ENCODE data around the gene MED13L. TPM values are rescaled to one million over a fixed set of nuclear protein-coding genes. Genes with fewer than 3 reads are reported as not detected.

The MED13L gene
- total RNA-seq, 2 experiments from 2014 or later = 68.3 to 71.8 TPM

DNA sequence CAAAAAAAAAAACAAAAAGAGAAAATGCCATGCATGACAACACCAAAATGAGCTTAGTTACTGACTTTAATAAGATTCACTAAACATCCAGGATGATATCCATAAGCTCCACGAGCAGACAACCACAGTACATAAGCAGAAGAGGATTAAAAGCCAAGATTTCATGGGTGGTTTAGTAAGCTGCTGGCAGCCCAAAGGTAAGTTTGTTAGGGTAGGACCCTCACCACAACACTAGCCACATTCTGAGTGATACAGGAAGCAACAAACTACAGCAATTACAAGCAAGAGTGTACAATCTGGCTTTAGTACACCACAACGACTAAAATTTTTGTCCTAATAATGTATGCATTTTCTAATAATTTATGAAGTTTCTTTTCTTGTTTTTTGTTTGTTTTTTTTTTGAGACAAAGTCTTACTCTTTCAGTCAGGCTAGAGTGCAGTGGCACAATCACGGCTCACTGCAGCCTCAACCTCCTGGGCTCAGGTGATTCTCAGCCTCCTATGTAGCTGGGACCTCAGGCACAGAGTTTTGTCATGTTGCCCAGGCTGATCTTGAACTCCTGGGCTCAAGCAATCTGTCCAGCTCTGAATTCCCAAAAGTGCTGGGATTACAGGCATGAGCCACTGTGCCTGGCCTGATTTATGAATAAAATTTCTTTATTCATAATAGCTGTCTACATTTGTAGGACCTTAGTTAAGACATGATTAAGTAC lies 221.4 kb downstream of the MED13L start:
- Mint-ChIP-seq H3K27ac (no peak overlapping the region), H3K36me3 (ENCODE audit: low read depth) (no peaks in the 10 kb centered on the region), H3K9me3 (no peaks in the 10 kb centered on the region), H3K27me3 (no peaks in the 10 kb centered on the region), H3K4me1 (peaks cover 34% of the 10 kb centered on the region), H3K4me3 (no peak overlapping the region)
- DNase-seq = no peak
- ChIA-PET POLR2A (interaction anchor here (0.9 to 1.2 kb wide), 2 partner anchors 14 to 220 kb away, joined by 3 read pairs; no protein-coding TSS in a partner anchor), CTCF (interaction anchor here (1.0 kb wide), 2 partner anchors 8 to 220 kb away, joined by 3 read pairs; no protein-coding TSS in a partner anchor)

- DNase-seq = no peak
- no peak overlapping the region for H3K27ac Mint-ChIP-seq
- H3K4me1 Mint-ChIP-seq = peaks cover 27% of the 10 kb centered on the region
- no peak overlapping the region for H3K4me3 Mint-ChIP-seq
- CTCF ChIA-PET = interaction anchor here (1.2 kb wide), 1 partner anchor 26 kb away, joined by 3 read pairs; no protein-coding TSS in a partner anchor
- H3K27me3 Mint-ChIP-seq = no peaks in the 10 kb centered on the region
- no peaks in the 10 kb centered on the region for H3K9me3 Mint-ChIP-seq
- POLR2A ChIA-PET = no interaction called here
- no peaks in the 10 kb centered on the region for H3K36me3 Mint-ChIP-seq (ENCODE audit: low read depth)
Observed at GRCh38 chr12:116054280-116054679, 223.2 kb downstream of the MED13L start.

GRCh38 chr12:116053479-116054200 lies 223.9 kb downstream of the MED13L start:
- Mint-ChIP-seq H3K4me1 (peaks cover 27% of the 10 kb centered on the region), H3K9me3 (no peaks in the 10 kb centered on the region), H3K4me3 (no peak overlapping the region), H3K27me3 (no peaks in the 10 kb centered on the region), H3K27ac (no peak overlapping the region), H3K36me3 (ENCODE audit: low read depth) (no peaks in the 10 kb centered on the region)
- DNase-seq = no peak
- POLR2A ChIA-PET = no interaction called here
- CTCF ChIA-PET = interaction anchor here (1.2 kb wide), 1 partner anchor 27 kb away, joined by 3 read pairs; no protein-coding TSS in a partner anchor

GRCh38 chr12:116050275-116050674 lies 227.2 kb downstream of the MED13L start:
- CTCF ChIA-PET = no interaction called here
- DNase-seq = no peak
- POLR2A ChIA-PET = no interaction called here

GRCh38 chr12:116048879-116049278 lies 228.6 kb downstream of the MED13L start:
- ChIA-PET CTCF (interaction anchor here (1.0 kb wide), 1 partner anchor 10 kb away, joined by 3 read pairs; no protein-coding TSS in a partner anchor), POLR2A (no interaction called here)
- Mint-ChIP-seq H3K27me3 (no peaks in the 10 kb centered on the region), H3K36me3 (ENCODE audit: low read depth) (no peaks in the 10 kb centered on the region), H3K4me1 (peaks cover 5% of the 10 kb centered on the region), H3K4me3 (no peak overlapping the region), H3K27ac (no peak overlapping the region), H3K9me3 (no peaks in the 10 kb centered on the region)
- no peak for DNase-seq

More at GRCh38 chr12:116050275-116050674, 227.2 kb downstream of the MED13L start:
- H3K4me1 Mint-ChIP-seq = peaks cover 13% of the 10 kb centered on the region
- H3K4me3 Mint-ChIP-seq = no peak overlapping the region
- no peak overlapping the region for H3K27ac Mint-ChIP-seq
- H3K9me3 Mint-ChIP-seq = no peaks in the 10 kb centered on the region
- no peaks in the 10 kb centered on the region for H3K27me3 Mint-ChIP-seq
- no peaks in the 10 kb centered on the region for H3K36me3 Mint-ChIP-seq (ENCODE audit: low read depth)

DNA sequence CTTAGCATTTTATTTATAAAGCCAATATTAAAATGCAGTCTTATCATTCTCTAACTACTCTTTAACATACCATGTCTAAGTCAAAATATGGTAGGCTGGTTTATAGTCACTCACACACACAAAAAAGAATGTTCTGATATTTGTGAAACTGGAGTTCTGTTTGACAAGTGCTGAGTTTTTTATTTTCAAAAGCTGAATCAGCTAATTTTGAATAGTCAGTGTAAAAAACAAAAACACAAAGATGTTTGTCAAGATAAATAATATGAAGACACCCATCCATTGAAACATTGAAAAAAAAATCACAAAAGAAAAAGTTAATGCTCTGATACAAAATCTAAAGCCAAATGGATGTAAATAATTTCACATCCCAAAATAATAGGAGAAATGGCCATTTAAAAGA lies 231.5 kb downstream of the MED13L start:
- Mint-ChIP-seq H3K36me3 (ENCODE audit: low read depth) (no peaks in the 10 kb centered on the region), H3K27me3 (no peaks in the 10 kb centered on the region), H3K4me1 (peaks cover 2% of the 10 kb centered on the region), H3K27ac (no peak overlapping the region), H3K9me3 (no peaks in the 10 kb centered on the region), H3K4me3 (no peak overlapping the region)
- CTCF ChIA-PET = no interaction called here
- no peak for DNase-seq
- POLR2A ChIA-PET = no interaction called here

DNA sequence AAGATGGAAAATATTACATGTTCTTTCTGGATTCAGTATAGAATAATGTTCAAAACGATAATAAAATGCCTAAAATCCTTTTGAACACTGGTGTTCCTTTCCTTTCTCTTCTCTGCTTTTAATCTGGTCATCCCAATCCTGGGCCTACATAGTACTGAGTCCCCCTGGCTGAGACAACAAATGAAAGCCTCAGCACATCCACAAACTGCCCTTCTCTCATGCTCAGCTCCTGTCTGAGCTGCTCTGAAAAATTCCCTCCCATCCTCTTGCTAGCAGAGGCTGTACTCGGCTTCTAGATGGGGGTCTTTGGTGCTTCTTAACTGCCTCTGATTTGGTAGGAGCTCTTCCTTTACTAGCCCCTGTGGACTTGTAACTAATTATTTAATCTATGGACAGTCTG lies 232.3 kb downstream of the MED13L start:
- H3K4me3 Mint-ChIP-seq = no peak overlapping the region
- ChIA-PET CTCF (no interaction called here), POLR2A (no interaction called here)
- H3K36me3 Mint-ChIP-seq (ENCODE audit: low read depth) = no peaks in the 10 kb centered on the region
- H3K9me3 Mint-ChIP-seq = no peaks in the 10 kb centered on the region
- no peaks in the 10 kb centered on the region for H3K27me3 Mint-ChIP-seq
- DNase-seq = no peak
- peaks cover 2% of the 10 kb centered on the region for H3K4me1 Mint-ChIP-seq
- no peak overlapping the region for H3K27ac Mint-ChIP-seq

- Mint-ChIP-seq H3K27ac (no peak overlapping the region), H3K4me3 (no peak overlapping the region), H3K9me3 (no peaks in the 10 kb centered on the region), H3K4me1 (no peaks in the 10 kb centered on the region), H3K27me3 (no peaks in the 10 kb centered on the region), H3K36me3 (ENCODE audit: low read depth) (no peaks in the 10 kb centered on the region)
- no peak for DNase-seq
- POLR2A ChIA-PET = no interaction called here
- CTCF ChIA-PET = interaction anchor here (0.6 kb wide), 1 partner anchor 523 kb away, joined by 3 read pairs; no protein-coding TSS in a partner anchor
Observed at GRCh38 chr12:116043659-116044535, 233.6 kb downstream of the MED13L start.

- Mint-ChIP-seq H3K27ac (no peak overlapping the region), H3K4me3 (no peak overlapping the region), H3K36me3 (ENCODE audit: low read depth) (no peaks in the 10 kb centered on the region), H3K4me1 (no peaks in the 10 kb centered on the region), H3K9me3 (no peaks in the 10 kb centered on the region), H3K27me3 (no peaks in the 10 kb centered on the region)
- CTCF ChIA-PET = no interaction called here
- DNase-seq = no peak
- POLR2A ChIA-PET = no interaction called here
Observed at GRCh38 chr12:116040402-116040801, 237.1 kb downstream of the MED13L start.

GRCh38 chr12:116039081-116039480 lies 238.4 kb downstream of the MED13L start:
- ChIA-PET CTCF (interaction anchor here (0.7 to 1.2 kb wide), 3 partner anchors 9 to 197 kb away, joined by 3 to 5 read pairs (median 3); no protein-coding TSS in a partner anchor), POLR2A (interaction anchor here (0.9 kb wide), 1 partner anchor 9 kb away, joined by 3 read pairs; no protein-coding TSS in a partner anchor)
- no peak overlapping the region for H3K4me3 Mint-ChIP-seq
- no peak overlapping the region for H3K27ac Mint-ChIP-seq
- DNase-seq = no peak
- no peaks in the 10 kb centered on the region for H3K36me3 Mint-ChIP-seq (ENCODE audit: low read depth)
- H3K9me3 Mint-ChIP-seq = no peaks in the 10 kb centered on the region
- no peaks in the 10 kb centered on the region for H3K4me1 Mint-ChIP-seq
- H3K27me3 Mint-ChIP-seq = no peaks in the 10 kb centered on the region

DNA sequence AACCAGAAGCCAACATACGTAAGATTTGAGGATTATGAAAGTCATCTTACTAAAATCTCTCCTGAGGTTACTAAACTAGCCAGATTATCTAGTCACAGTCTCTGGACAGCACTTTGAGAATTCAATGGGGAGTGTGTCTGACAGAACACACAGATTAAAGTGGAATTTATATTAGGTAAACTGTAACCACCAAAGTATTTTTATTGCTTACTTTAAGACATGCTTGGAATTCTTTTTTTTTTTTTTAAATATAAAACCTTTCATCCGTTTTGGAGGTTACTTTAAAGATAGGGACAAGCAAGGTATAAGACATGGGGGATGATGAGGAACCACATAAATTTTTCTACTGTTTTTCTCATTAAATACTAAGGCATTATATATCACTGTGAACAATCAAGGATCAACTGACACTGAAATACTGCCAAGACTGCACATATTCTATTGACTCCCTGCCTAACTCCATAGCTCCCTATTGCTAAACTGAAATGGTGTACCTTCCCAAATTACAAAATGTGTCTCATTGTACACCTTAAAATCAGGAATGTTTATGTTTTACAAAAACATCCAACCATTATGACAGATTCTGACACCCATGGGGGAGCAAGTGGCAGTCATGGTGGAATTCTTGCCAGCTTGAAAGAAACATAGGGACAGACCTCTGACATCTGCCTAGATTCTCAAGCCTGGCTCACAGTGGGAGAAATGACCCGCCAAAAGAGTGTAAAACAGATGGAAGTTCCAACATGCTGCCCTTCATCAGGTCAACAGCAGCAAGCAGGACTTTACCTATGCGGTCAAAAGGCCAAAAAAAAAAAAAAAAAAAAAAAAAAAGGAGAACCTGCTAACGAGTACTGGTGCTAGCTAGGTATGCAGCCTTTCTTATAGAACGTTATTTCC lies 239.3 kb downstream of the MED13L start:
- no peak overlapping the region for H3K4me3 Mint-ChIP-seq
- CTCF ChIA-PET = interaction anchor here (0.7 to 1.2 kb wide), 2 partner anchors 18 to 671 kb away, joined by 3 to 5 read pairs; no protein-coding TSS in a partner anchor
- no peaks in the 10 kb centered on the region for H3K9me3 Mint-ChIP-seq

DNA sequence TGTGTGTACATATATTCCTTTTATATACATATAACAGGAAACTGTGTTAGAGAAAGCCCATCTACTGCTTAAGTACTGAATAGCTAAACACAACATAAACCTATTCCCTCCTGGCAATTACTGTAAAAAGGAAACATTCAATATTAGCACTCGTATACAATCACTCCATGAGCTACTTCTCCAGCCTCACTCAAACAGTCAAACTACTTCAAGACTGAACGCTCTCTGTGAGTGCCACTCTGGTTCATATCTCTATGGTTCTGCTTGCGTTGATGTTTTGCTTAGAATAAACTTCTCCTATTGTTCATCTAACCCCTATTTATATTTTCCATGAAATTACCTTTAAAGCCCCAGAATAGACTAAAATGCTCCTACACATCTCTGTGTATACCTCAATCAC lies 243.7 kb downstream of the MED13L start:
- no peak for DNase-seq
- Mint-ChIP-seq H3K9me3 (no peaks in the 10 kb centered on the region), H3K27ac (no peak overlapping the region), H3K36me3 (ENCODE audit: low read depth) (peaks cover 5% of the 10 kb centered on the region), H3K27me3 (no peaks in the 10 kb centered on the region), H3K4me3 (no peak overlapping the region), H3K4me1 (no peaks in the 10 kb centered on the region)
- ChIA-PET POLR2A (no interaction called here), CTCF (no interaction called here)

More for the DNA sequence above, 239.3 kb downstream of the MED13L start:
- POLR2A ChIA-PET = interaction anchor here (0.9 kb wide), 1 partner anchor 10 kb away, joined by 3 read pairs; no protein-coding TSS in a partner anchor
- Mint-ChIP-seq H3K36me3 (ENCODE audit: low read depth) (no peaks in the 10 kb centered on the region), H3K27me3 (no peaks in the 10 kb centered on the region), H3K27ac (no peak overlapping the region), H3K4me1 (no peaks in the 10 kb centered on the region)
- DNase-seq = no peak

Data from activated CD4-positive, alpha-beta memory T cell treated with anti-CD3 and anti-CD28 coated beads, Interleukin-2, amount 10 ng/mL, durations not matched to agents 7 days and 5 days (primary cell).